CD4-positive, alpha-beta T cell (primary cell): Measurements from ENCODE around the gene DPEP2NB. TPM values are rescaled to one million over a fixed set of nuclear protein-coding genes. Genes with fewer than 3 reads are reported as not detected.

Experiments used
- ATAC-seq: fragments of 200-7000 bp; cut with Tn5 transposase; one replicate; pipeline ENCODE4 v1.10.0; 2022; ENCODE audit warnings: mild to moderate bottlenecking; ENCODE audit not compliant: poor library complexity
- CTCF ChIA-PET: fragments of 350-600 bp; sonication (Branson Sonifier 250); formaldehyde crosslinking; loops from one replicate; lab custom pipeline; 2021; ENCODE audit warnings: antibody characterized with exemption, inconsistent platforms; lab: Charles Lee
- POLR2A ChIA-PET: fragments of 350-600 bp; sonication (Branson Sonifier 250); formaldehyde crosslinking; loops from one replicate; lab custom pipeline; 2021; ENCODE audit warnings: antibody characterized with exemption, inconsistent platforms; lab: Charles Lee
- DNase-seq, 14 experiments: peaks; one replicate each; pipeline ENCODE4 v3.0.0-alpha.2; 2013 to 2020; ENCODE audit warnings: mixed read lengths in 2 of 14
- H3K27ac ChIP-seq, 2 donors: one replicate each; pipeline versions ENCODE4 v1.5.1 to v1.7.0; 2013; ENCODE audit warnings: low read length in 2 of 2, low read depth in 1 of 2, mild to moderate bottlenecking in 1 of 2
- H3K27me3 ChIP-seq, 2 experiments: 1 replicate in 1 of 2; 2 replicates in 1 of 2; pipeline versions ENCODE4 v1.6.1 to v1.7.0; 2013; ENCODE audit warnings: low read length in 2 of 2, control low read depth in 1 of 2, mild to moderate bottlenecking in 1 of 2, moderate library complexity in 1 of 2; ENCODE audit not compliant: insufficient read depth in 2 of 2, control insufficient read depth in 1 of 2
- H3K36me3 ChIP-seq: one replicate; pipeline ENCODE4 v1.6.1; 2013; ENCODE audit warnings: low read length, control low read depth; ENCODE audit not compliant: insufficient read depth
- H3K4me1 ChIP-seq: one replicate; pipeline ENCODE4 v1.6.1; 2013; ENCODE audit warnings: low read length, control low read depth; ENCODE audit not compliant: insufficient read depth
- H3K4me3 ChIP-seq: one replicate; pipeline ENCODE4 v1.5.1; 2013; ENCODE audit warnings: mild to moderate bottlenecking, low read length, moderate library complexity
- H3K9me3 ChIP-seq, 2 experiments: 1 replicate in 1 of 2; 2 replicates in 1 of 2; pipeline versions ENCODE4 v1.6.1 to v1.7.0; 2013; ENCODE audit warnings: low read length in 2 of 2, mild to moderate bottlenecking in 2 of 2, control low read depth in 1 of 2, moderate library complexity in 1 of 2; ENCODE audit not compliant: control insufficient read depth in 1 of 2, insufficient read depth in 1 of 2
- H3K27ac Mint-ChIP-seq: one replicate; pipeline ENCODE4 v1.8.0; 2020; ENCODE audit warnings: mixed read lengths
- H3K27me3 Mint-ChIP-seq: one replicate; pipeline ENCODE4 v1.8.0; 2021; ENCODE audit warnings: mixed read lengths
- H3K36me3 Mint-ChIP-seq: one replicate; pipeline ENCODE4 v1.8.0; 2021; ENCODE audit warnings: low read depth, mixed read lengths
- H3K4me1 Mint-ChIP-seq: one replicate; pipeline ENCODE4 v1.8.0; 2021; ENCODE audit warnings: low read depth, mixed read lengths
- H3K4me3 Mint-ChIP-seq: one replicate; pipeline ENCODE4 v1.8.0; 2020; ENCODE audit warnings: mild to moderate bottlenecking, mixed read lengths
- H3K9me3 Mint-ChIP-seq: one replicate; pipeline ENCODE4 v1.8.0; 2020; ENCODE audit warnings: mixed read lengths
- CTCF ChIP-seq: fragments of 200-600 bp; IDR thresholded peaks from one replicate; pipeline ENCODE4 v1.8.0; 2022; ENCODE audit warnings: antibody characterized with exemption, mild to moderate bottlenecking
- intact Hi-C, 2 experiments: fragments of 100-400 bp; cut with DNase I in 1 of 2; cut with micrococcal nuclease in 1 of 2; formaldehyde crosslinking; loops; one replicate each; pipeline versions ENCODE4 v1.15.1 to v1.9.0; 2023 to 2025; cut with DNase I, micrococcal nuclease
- total RNA-seq, 174 experiments: library from RNA in 2 of 174; stranded (reverse) in 2 of 174; gene quantifications; one replicate each; pipeline ENCODE4 v1.2.3 and lab custom pipeline; 2021 to 2026

Gene DPEP2NB
- total RNA-seq, 2 experiments from 2014 or later = not detected

- no peak for TF ChIP-seq CTCF
- Histone ChIP-seq H3K27me3 (no peaks in the 10 kb centered on the region), H3K4me3 (peak overlapping the region; percentile 66), H3K4me1 (peaks cover 25% of the 10 kb centered on the region), H3K36me3 (no peaks in the 10 kb centered on the region), H3K9me3 (no peaks in the 10 kb centered on the region), H3K27ac (no peak overlapping the region)
- Mint-ChIP-seq H3K27me3 (no peaks in the 10 kb centered on the region), H3K36me3 (peaks cover 5% of the 10 kb centered on the region), H3K4me3 (peak overlapping the region; percentile 94), H3K27ac (peak overlapping the region; percentile 78), H3K4me1 (peaks cover 24% of the 10 kb centered on the region), H3K9me3 (no peaks in the 10 kb centered on the region)
- ChIA-PET POLR2A (interaction anchor here (0.7 to 4.9 kb wide), 7 partner anchors 13 to 115 kb away, joined by 3 to 36 read pairs (median 3); partner anchors contain the start of genes CTRL, NFATC3 and PSMB10), CTCF (interaction anchor here (1.0 to 1.3 kb wide), 3 partner anchors 72 to 153 kb away, joined by 3 read pairs; no protein-coding TSS in a partner anchor)
- intact Hi-C loops = loop anchor here in 1 of 2 experiments (2.0 kb wide), 2 partner anchors 13 to 33 kb away; partner anchors contain the start of gene PSMB10
- DNase-seq (peak in 3 of 14 experiments; percentile 31 to 62 (median 60)), ATAC-seq (peak; percentile 43)
These were observed 46.3 kb downstream of the DPEP2NB start for GRCh38 chr16:67969254-67970039.

GRCh38 chr16:67968400-67969253, 47.1 kb downstream of the DPEP2NB start, which contains the start of gene SLC12A4:
Gene SLC12A4 (minus strand): TSS chr16:67968637. CDS start chr16:67968553, 84 bp downstream.
- H3K4me3 Mint-ChIP-seq = peak within 1 kb of the TSS; percentile 98

More at GRCh38 chr16:67968400-67969253, 47.1 kb downstream of the DPEP2NB start, which contains the start of gene SLC12A4:
- ChIA-PET CTCF (interaction anchor here (0.8 to 1.3 kb wide), 5 partner anchors 26 to 152 kb away, joined by 3 to 4 read pairs (median 3); partner anchors contain the start of genes DDX28 and DUS2), POLR2A (interaction anchor here (0.8 to 4.9 kb wide), 9 partner anchors 14 to 116 kb away, joined by 3 to 36 read pairs (median 3); partner anchors contain the start of genes CTRL, EDC4, NFATC3 and PSMB10)
- no peaks in the 10 kb centered on the region for H3K36me3 ChIP-seq
- H3K4me3 ChIP-seq = peak within 1 kb of the TSS; percentile 66
- intact Hi-C loops = loop anchor here (1.0 to 2.0 kb wide), 4 partner anchors 14 to 32 kb away; partner anchors contain the start of gene PSMB10 (in 2 of the 2)
- Mint-ChIP-seq H3K4me1 (peaks cover 24% of the 10 kb centered on the region), H3K27ac (peak within 1 kb of the TSS; percentile 83), H3K36me3 (peaks cover 5% of the 10 kb centered on the region), H3K9me3 (no peaks in the 10 kb centered on the region), H3K27me3 (no peaks in the 10 kb centered on the region)
- H3K27me3 ChIP-seq = no peaks in the 10 kb centered on the region
- TF ChIP-seq CTCF = no peak
- H3K9me3 ChIP-seq = no peaks in the 10 kb centered on the region
- DNase-seq = peak; percentile 61 to 93 (median 79)
- H3K27ac ChIP-seq = peak within 1 kb of the TSS in 1 of 2 donors; percentile 59
- H3K4me1 ChIP-seq = peaks cover 25% of the 10 kb centered on the region
- peak; percentile 85 for ATAC-seq
